H7 (cell line): ENCODE data around the gene CDC42EP3. TPM values are rescaled to one million over a fixed set of nuclear protein-coding genes. Genes with fewer than 3 reads are reported as not detected.

Experiments
- DNase-seq: peaks from one replicate; pipeline ENCODE4 v3.0.0; 2012
- H3K27me3 ChIP-seq: 2 replicates; pipeline ENCODE4 v1.6.0; 2011; ENCODE audit warnings: mild to moderate bottlenecking, low read length; ENCODE audit not compliant: control insufficient read depth, insufficient read depth
- H3K36me3 ChIP-seq: replicated peaks from 2 replicates; pipeline ENCODE4 v1.5.1; 2011; ENCODE audit warnings: low read length; ENCODE audit not compliant: control insufficient read depth, insufficient read depth
- H3K4me3 ChIP-seq: 2 replicates; pipeline ENCODE4 v1.5.1; 2011; ENCODE audit warnings: low read depth, mild to moderate bottlenecking, control low read depth, low read length, moderate library complexity; ENCODE audit not compliant: insufficient read depth
- total RNA-seq: library from RNA; depleted of rRNA; stranded (reverse); fragments of >200 nt; shearing (Covaris generic); gene quantifications from 2 replicates; pipeline ENCODE4 v1.2.3, GENCODE V29; 2014

Gene CDC42EP3
- total RNA-seq, 1 experiment from 2014 or later = 19.5 TPM

DNA sequence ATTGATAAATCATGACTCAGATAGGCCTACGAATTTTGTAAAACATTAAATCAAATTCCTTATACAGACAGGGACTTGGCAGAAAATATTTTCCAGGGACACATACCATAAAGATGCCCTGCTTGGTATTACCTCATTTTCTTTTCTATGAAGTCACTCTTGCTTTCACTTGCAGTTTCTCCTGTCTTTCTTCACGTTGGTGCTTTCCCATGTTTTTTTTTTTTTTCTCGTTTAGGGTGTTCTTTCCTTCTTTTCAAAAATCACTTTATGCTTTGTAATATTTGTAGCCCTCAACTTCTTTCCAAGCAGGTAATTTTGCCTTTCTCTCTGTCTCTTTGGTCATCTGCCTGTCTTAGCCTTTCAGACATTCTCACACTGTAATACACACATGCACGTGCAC lies 40.7 kb downstream of the CDC42EP3 start:
- H3K4me3 ChIP-seq = no peak overlapping the region
- H3K36me3 ChIP-seq = no peaks in the 10 kb centered on the region
- DNase-seq = no peak
- H3K27me3 ChIP-seq = no peaks in the 10 kb centered on the region

DNA sequence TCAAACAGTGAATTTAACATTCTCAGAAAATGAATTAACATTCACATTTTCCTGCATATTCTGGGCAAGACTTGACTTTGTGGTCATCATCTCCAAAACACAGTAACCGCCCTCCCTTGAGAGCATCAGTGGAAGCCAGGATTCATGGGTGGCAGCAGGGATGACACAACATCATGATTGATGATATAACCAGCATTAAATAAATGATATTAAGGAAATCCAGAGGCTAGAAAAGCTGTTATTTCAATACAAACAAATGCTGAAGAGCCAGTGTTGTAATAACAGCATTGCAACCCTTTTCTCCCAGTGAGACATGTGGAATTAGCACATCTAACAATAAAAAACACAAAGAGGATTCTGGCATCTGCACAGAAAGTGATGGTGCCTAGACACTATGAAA lies 41.1 kb downstream of the CDC42EP3 start:
- Histone ChIP-seq H3K36me3 (no peaks in the 10 kb centered on the region), H3K4me3 (no peak overlapping the region), H3K27me3 (no peaks in the 10 kb centered on the region)
- no peak for DNase-seq

DNA sequence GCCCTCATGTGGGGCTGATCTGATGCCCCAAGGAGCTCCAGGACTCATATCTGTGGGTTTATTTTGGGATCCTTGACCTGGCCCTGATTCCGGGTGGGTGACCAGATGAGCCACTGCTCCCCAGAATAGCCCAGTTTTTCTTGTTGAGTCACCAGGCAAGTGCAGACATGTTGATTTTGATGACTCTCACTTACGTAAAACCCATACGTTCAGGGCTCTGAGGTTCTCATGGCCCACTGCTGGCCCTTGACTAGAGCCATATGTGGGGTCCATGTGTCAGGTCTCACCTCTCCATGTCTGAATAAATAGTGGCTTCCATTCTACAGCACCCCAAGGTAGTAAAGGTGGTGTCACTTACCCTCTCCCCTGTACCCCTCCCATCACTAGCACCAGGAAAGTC lies 41.9 kb downstream of the CDC42EP3 start:
- no peak for DNase-seq

DNA sequence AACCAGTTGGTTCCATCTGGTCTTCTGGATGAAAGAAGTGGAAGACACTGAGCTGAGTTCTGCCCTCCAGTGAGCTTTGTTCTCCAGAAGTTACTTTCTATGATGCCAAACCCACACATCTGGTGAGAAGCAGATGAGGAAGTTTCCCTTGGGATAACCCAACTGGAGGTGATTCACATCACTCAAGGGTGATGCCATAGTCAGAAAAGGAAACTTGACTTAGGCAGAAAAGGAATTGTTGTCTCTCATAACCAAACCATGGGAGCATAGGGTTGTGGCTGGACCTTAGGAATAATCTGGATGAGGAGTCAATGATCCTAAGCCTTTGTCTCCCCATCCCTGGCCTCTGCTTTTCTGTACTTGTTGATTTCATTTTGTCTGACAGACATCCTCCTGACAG lies 43.7 kb downstream of the CDC42EP3 start:
- H3K4me3 ChIP-seq = no peak overlapping the region
- no peaks in the 10 kb centered on the region for H3K36me3 ChIP-seq
- H3K27me3 ChIP-seq = no peaks in the 10 kb centered on the region
- DNase-seq = no peak

More for the DNA sequence above, 41.9 kb downstream of the CDC42EP3 start:
- Histone ChIP-seq H3K36me3 (no peaks in the 10 kb centered on the region), H3K27me3 (no peaks in the 10 kb centered on the region), H3K4me3 (no peak overlapping the region)

DNA sequence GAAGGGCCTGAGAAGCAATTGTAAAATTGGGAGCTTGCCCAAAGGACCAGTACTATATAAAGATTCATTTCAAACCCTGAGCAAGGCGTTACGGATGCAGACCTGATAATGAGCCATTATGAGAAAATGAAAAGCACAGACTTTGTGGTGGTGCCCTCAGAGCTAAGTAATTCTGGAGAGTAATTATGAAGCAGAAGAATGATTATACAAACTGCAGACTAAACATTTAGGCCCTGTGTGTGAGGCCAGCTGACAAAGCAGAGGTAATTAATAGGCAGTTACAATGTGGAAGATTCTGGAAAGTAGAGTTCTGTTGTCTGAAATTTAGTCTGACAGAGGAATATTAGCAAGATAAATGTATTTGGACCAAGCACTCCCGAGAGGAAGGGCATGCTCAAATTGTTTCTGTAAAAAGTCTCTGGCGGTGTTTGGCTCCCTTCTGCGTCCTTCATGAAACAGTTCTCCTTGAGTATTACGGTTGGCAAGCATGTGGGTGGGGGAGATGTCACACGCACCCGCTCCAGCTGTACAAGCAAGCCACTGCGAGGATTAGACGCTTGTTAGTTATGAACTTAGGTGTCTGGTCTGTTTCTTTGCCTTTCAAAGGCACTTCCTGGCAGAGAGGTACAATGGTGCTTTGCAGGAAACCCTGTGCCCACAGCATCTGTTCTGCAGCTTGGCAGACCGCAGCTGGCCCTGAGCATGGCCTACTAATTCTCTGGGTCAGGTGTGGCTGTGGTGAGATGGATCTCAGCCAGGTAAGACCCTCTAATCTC lies 45.5 kb downstream of the CDC42EP3 start:
- Histone ChIP-seq H3K36me3 (no peaks in the 10 kb centered on the region), H3K27me3 (no peaks in the 10 kb centered on the region), H3K4me3 (no peak overlapping the region)
- DNase-seq = no peak

DNA sequence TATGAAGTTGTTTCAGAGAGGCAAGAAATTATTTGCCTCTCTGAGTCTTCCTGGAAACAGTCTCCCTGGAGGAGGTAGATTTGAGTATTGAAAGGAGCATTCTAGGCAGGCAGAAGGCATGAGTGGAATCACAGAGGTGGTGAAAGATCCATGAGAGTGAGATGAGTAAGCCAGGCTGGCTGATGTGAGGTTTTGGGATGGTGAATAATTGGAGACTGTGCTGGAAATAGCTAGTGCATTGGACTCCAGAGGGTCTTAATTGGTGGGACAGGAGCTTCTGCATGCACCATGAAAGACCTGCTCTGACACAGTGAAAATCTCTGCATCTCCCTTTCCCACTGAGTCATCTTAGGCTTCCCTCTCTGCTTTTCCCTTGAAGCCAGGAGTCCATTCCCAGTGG lies 46.3 kb downstream of the CDC42EP3 start:
- Histone ChIP-seq H3K36me3 (no peaks in the 10 kb centered on the region), H3K27me3 (no peaks in the 10 kb centered on the region), H3K4me3 (no peak overlapping the region)
- no peak for DNase-seq

DNA sequence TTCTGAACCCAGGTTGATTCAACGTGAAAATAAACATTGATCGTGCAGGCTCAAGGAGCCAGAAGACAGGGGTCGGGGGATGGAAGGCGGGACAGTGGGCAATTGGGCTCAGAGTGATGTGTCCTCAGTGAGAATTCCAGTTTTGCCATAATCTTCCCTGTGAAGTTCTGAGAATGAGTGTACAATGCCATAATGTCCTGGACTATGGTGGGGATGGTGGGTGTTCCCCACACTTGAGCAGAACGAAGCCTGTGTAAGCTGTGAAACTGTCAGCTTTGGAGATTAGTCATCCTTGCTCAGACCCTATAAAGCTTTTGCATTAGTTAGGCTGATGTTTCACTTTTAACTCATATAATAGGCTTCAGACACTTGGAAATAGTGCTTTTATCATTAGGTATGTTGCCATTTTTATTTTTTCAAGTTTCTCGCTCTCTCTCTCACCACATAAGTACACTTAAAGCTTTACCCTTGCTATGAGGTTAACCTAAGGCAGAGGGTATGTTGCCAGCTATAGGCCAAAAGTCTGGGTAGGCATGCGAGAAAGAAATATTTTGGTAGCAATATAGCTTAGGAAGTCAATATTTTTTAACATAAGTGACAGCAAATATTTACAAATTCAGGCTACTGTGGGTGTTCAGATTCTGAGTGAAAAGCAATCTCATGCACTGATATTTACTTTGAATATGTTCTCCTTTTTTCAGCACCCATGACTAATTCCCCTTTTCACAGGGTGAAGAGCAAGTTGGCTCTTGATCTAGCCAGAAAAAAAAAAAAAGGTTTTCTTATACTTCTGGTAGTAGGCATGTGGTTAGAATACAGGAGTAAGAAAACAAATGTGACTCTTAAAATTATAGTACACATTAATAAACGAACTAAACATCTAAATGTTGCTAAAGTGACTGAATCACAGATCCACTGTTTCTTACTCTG lies 47.2 kb downstream of the CDC42EP3 start:
- Histone ChIP-seq H3K4me3 (no peak overlapping the region), H3K27me3 (no peaks in the 10 kb centered on the region), H3K36me3 (no peaks in the 10 kb centered on the region)
- DNase-seq = no peak

DNA sequence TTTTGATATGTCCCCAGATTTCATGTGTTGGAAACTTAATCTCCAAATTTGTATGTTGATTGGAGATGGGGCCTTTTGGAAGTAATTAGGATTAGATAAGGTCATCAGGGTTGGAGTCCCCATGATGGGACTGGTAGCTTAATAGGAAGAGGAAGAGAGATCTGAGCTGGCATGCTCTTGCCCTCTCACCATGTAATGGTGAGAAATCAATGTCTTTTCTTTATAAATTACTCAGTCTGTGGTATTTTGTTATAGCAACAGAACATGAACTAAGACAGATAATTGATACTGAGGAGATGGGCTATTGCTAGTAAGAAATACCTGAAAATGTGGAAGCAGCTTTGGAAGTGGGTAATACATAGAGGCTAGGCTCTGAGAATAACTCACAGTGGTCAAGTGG lies 48.0 kb downstream of the CDC42EP3 start:
- H3K36me3 ChIP-seq = no peaks in the 10 kb centered on the region
- no peak for DNase-seq
- H3K4me3 ChIP-seq = no peak overlapping the region
- H3K27me3 ChIP-seq = no peaks in the 10 kb centered on the region

DNA sequence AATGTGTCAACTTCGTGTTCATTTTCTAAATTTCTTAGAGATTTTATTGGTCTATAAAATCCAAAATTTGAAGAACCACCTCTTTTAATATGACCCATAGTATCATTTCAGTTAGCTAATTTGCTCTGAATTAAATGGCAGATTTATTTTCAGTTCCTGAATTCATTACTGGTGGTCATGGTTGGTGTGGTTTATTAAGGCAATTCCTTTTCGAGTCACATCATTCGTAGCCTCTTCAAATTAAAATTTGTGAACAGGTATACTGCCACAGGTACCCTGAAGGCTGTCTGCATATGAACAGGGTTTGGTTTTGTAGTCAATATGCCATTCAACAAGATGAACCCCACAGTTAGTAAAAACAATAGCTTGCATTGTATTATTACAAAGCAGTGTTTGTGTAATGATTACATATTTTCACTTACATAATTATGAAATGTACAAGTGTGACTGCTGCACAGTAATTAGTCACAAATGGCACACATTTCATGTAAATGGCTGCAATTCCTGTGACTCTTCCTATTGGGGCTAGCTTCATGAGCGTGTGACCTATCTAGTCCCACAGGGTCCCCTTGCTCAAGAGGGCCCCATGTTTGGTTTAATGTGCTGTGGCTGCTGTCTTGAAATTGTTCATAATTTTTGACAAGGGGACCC lies 48.9 kb downstream of the CDC42EP3 start:
- Histone ChIP-seq H3K36me3 (no peaks in the 10 kb centered on the region), H3K27me3 (no peaks in the 10 kb centered on the region), H3K4me3 (no peak overlapping the region)
- DNase-seq = no peak

DNA sequence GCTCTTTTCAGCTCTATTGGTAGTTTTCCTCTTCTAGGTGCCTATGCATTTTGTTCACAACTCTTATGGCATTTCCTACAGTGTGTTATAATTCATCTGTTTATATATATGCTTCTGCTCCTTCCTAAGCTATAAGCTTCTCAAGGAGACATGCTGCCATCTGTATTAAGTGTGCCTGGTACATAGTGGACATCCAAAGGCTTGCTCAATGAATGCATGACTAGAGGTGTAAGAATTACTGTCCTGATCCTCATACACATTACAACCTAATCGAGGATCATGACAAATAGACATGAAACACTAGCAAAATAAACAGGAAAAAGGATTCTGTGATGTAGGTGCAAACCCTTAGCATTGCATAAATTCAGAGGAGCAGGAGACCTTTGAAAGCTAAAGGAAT lies 50.2 kb downstream of the CDC42EP3 start:
- no peak for DNase-seq
- Histone ChIP-seq H3K4me3 (no peak overlapping the region), H3K27me3 (no peaks in the 10 kb centered on the region), H3K36me3 (no peaks in the 10 kb centered on the region)

DNA sequence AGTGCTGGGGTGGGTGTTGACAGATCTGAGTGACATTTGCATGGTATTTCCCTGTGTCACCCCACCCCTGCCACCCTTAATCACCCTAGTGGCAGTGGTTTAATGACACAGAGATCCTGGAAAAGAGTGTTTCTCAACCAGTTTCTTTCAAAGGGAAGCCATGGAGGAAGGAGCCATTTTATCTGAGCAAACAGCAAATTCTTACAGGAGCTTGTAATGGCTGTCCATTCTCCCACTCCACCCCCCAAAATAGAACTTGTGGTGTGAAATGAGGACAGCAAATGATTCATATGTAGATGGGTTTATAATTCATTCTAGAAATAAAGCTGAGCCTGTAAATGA lies 51.5 kb downstream of the CDC42EP3 start:
- no peaks in the 10 kb centered on the region for H3K36me3 ChIP-seq
- no peak for DNase-seq

DNA sequence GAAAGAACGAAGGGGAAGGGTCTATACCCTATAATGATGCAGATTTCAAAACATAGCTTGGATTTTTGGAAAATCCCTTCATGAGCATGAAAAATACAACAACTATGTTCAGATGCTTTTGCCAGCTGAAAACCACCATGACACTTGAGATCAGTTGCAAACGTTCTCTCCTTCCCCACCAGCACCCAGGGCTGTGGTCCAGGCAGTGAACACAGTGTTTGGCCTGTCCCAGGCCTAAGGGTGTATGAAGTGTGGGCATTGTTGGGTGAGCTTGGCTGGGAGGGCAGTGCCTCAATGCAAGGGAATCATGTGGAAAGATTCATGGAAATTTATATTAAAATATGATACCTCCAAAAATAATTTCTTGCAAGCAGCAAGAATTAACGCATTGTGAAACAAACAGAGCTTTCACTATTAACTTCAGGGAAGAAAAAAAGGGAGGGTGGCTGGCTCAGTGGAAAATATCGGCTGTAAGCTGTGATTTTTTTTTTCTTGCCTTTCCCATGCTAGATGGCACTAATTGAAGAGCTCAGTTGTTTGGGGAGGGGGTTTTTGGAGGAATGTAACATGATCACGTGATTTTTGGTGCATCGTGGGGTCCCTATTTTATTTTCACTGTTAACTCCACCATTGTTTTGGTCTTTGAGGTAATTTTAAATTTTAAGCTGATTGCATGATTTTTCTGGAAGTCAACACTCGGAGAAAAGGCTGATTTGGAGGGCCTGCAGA lies 52.0 kb downstream of the CDC42EP3 start:
- no peaks in the 10 kb centered on the region for H3K36me3 ChIP-seq
- no peak overlapping the region for H3K4me3 ChIP-seq
- DNase-seq = no peak
- no peaks in the 10 kb centered on the region for H3K27me3 ChIP-seq

More for the DNA sequence above, 51.5 kb downstream of the CDC42EP3 start:
- Histone ChIP-seq H3K27me3 (no peaks in the 10 kb centered on the region), H3K4me3 (no peak overlapping the region)

DNA sequence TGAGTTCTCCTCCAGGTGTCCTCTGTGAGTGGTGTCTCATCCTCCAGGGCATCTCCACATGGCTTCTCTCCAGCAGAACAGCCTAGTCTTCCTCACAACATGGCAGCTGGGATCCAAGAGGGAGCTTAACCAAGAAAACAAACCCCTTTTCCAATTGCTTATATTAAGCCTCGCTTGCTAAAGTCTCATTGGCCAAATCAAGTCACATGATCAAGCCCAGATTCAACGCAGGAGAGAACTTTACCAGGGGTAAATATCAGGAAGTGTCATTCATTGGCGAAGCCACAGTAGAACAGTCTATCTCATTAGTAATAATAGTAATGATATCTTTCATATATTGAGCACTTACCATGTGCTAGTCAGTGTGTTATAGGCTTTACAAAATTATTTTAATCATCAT lies 53.1 kb downstream of the CDC42EP3 start:
- no peak for DNase-seq
- no peak overlapping the region for H3K4me3 ChIP-seq
- H3K36me3 ChIP-seq = no peaks in the 10 kb centered on the region

DNA sequence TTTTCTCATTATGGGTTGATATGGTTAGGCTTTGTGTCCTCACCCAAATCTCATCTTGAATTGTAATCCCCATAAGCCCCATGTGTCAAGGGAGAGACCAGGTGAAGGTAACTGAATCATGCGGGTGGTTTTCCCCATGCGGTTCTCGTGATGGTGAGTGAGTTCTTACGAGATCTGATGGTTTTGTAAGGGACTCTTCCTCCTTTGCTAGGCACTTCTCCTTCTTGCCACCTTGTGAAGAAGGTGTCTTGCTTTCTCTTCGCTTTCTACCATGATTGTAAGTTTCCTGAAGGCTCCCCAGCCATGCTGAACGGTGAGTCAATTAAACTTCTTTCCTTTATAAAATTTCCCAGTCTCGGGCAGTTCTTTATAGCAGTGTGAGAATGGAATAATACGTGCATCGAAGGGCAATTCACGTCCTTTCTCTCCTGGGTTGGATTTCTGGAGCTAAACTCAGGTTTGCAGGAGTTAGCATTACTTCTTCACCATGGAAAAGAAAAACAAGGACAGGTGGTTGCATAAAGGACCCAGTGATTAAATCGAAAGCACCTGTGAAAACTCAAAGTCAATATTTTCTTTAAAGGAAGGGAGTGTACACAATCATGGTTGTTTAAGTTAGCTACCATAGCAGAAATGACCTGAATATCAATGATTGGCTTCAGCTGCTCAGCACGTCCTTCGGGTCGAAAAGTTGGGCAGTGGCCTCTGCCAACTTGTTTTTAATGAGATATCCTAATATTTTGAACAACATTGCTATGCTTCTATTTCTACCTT lies 54.1 kb downstream of the CDC42EP3 start:
- DNase-seq = no peak
- H3K36me3 ChIP-seq = no peaks in the 10 kb centered on the region
- no peak overlapping the region for H3K4me3 ChIP-seq
- H3K27me3 ChIP-seq = no peaks in the 10 kb centered on the region

More for the DNA sequence above, 53.1 kb downstream of the CDC42EP3 start:
- no peaks in the 10 kb centered on the region for H3K27me3 ChIP-seq
